Sigmoid colon (tissue), 4 donors: ENCODE results near the gene RBM17.

Experiments used
- POLR2A ChIP-seq, 2 donors: fragments of 450-650 bp; IDR thresholded peaks; one replicate each; pipeline ENCODE4 v1.6.1; 2016; ENCODE audit warnings: antibody characterized with exemption in 2 of 2, mild to moderate bottlenecking in 2 of 2, moderate library complexity in 2 of 2
- POLR2AphosphoS5 ChIP-seq, 4 donors: sonication (generic); formaldehyde crosslinking; IDR thresholded peaks; one replicate each; pipeline ENCODE4 v1.6.1; 2017; ENCODE audit warnings: antibody characterized with exemption in 4 of 4
- TF ChIP-seq, protein P1 (sequence below), 4 experiments: fragments of 450-650 bp in 3 of 4; fragments of 200-600 bp in 1 of 4; IDR thresholded peaks; one replicate each; pipeline ENCODE4 v1.5.1; 2016 to 2019; ENCODE audit warnings: antibody characterized with exemption in 4 of 4, mild to moderate bottlenecking in 3 of 4, moderate library complexity in 2 of 4

DNA sequence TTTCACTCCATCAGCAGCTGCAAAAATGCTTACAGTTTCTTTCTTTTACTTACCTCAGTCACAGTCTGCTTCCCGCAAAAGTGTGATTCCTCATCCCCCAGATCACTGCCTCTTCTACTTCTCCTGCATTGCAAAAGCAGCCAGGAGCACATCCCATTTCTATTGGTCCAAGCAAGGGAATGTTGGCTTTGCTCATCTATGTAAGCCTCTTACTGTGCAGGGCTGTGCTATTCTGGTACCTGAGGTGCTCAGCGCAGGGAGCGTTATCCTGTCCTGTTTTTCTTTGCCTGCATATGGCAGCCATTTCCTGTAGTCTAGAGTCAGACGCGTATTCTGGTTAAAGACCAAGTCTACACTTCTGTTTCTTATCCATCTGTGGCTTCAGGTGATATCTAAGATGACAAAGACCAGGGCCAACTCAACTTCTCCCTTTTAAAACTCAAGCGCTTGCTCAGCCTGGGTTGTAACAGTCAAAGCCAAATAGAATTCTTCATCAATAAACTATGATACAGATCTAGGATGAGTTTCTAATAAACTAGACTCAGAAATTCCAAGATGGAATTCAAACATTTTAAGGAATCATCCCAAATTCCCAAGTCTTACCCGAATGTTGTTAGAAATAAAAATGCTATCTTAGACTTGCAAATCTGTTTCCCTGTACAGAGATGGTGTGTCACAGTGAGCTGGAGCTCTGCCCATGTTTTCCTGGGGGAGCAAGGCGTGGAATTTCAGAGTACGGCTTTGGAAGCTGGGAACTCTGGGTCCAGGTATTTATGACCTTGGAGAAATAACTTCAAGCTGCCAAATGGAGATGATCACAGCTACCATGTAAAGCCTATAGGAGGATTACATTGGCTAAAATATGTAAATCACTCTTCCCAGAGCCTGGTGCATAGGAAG, 6.1 kb upstream of the RBM17 start:
- TF ChIP-seq POLR2A (IDR thresholded peaks at IDR 0.05) (no peak), POLR2AphosphoS5 (IDR thresholded peaks at IDR 0.05) (no peak)
- TF ChIP-seq, protein P1, sequence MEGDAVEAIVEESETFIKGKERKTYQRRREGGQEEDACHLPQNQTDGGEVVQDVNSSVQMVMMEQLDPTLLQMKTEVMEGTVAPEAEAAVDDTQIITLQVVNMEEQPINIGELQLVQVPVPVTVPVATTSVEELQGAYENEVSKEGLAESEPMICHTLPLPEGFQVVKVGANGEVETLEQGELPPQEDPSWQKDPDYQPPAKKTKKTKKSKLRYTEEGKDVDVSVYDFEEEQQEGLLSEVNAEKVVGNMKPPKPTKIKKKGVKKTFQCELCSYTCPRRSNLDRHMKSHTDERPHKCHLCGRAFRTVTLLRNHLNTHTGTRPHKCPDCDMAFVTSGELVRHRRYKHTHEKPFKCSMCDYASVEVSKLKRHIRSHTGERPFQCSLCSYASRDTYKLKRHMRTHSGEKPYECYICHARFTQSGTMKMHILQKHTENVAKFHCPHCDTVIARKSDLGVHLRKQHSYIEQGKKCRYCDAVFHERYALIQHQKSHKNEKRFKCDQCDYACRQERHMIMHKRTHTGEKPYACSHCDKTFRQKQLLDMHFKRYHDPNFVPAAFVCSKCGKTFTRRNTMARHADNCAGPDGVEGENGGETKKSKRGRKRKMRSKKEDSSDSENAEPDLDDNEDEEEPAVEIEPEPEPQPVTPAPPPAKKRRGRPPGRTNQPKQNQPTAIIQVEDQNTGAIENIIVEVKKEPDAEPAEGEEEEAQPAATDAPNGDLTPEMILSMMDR (IDR thresholded peaks at IDR 0.05): no peak
